OCI-LY7 (cell line): ENCODE data around the gene HSPD1. TPM values are rescaled to one million over a fixed set of nuclear protein-coding genes. Genes with fewer than 3 reads are reported as not detected.

Experiments used
- BruUV-seq: library from RNA; stranded (reverse); fragments of 400-500 nt; replicated peaks from 2 replicates; lab custom pipeline; 2021; lab: Mats Ljungman, UMichigan
- CTCF ChIA-PET: fragments of 300-600 bp; sonication (Branson Sonifier 250); formaldehyde crosslinking; loops from one replicate; lab custom pipeline; 2022; ENCODE audit warnings: antibody characterized with exemption; ENCODE audit not compliant: unreplicated experiment; lab: Charles Lee
- POLR2A ChIA-PET: fragments of 300-600 bp; sonication (Branson Sonifier 250); formaldehyde crosslinking; loops from one replicate; lab custom pipeline; 2022; ENCODE audit warnings: antibody characterized with exemption; lab: Charles Lee
- DNase-seq: peaks from one replicate; pipeline ENCODE4 v3.0.0-alpha.2; 2015; ENCODE audit warnings: low spot score
- H2AFZ ChIP-seq: fragments of 200-600 bp; sonication (generic), shearing (Covaris generic); 2 replicates; pipeline ENCODE4 v1.6.1; 2014; ENCODE audit warnings: mild to moderate bottlenecking, antibody characterized with exemption, low read length, moderate library complexity
- H3K27ac ChIP-seq: fragments of 200-600 bp; sonication (generic); 2 replicates; pipeline ENCODE4 v1.5.1; 2014; ENCODE audit warnings: mixed run types, low read depth, mild to moderate bottlenecking, moderate library complexity, low read length, inconsistent platforms; ENCODE audit not compliant: poor library complexity, severe bottlenecking
- H3K36me3 ChIP-seq: fragments of 200-600 bp; sonication (generic); 2 replicates; pipeline ENCODE4 v1.6.1; 2014; ENCODE audit warnings: mild to moderate bottlenecking, antibody characterized with exemption, low read length, moderate library complexity, mixed read lengths; ENCODE audit not compliant: insufficient read depth
- H3K4me1 ChIP-seq: fragments of 200-600 bp; sonication (generic); 2 replicates; pipeline ENCODE4 v1.5.1; 2014; ENCODE audit warnings: mild to moderate bottlenecking, low read length; ENCODE audit not compliant: insufficient read depth, poor library complexity, severe bottlenecking
- H3K4me2 ChIP-seq: fragments of 200-600 bp; sonication (generic); 2 replicates; pipeline ENCODE4 v1.6.1; 2014; ENCODE audit warnings: mild to moderate bottlenecking, low read length
- H3K4me3 ChIP-seq: fragments of 200-600 bp; sonication (generic); 2 replicates; pipeline ENCODE4 v1.5.1; 2014; ENCODE audit warnings: mild to moderate bottlenecking, low read depth, low read length; ENCODE audit not compliant: poor library complexity, severe bottlenecking
- H3K79me2 ChIP-seq: fragments of 200-600 bp; sonication (generic); 2 replicates; pipeline ENCODE4 v1.6.1; 2016; ENCODE audit warnings: low read depth, mild to moderate bottlenecking, low read length, moderate library complexity, mixed read lengths; ENCODE audit not compliant: insufficient read depth
- H3K9me2 ChIP-seq: fragments of 200-600 bp; sonication (generic); 2 replicates; pipeline ENCODE4 v1.6.1; 2016; ENCODE audit warnings: mild to moderate bottlenecking, low read length, mixed read lengths; ENCODE audit not compliant: insufficient read depth
- H3K9me3 ChIP-seq: fragments of 200-600 bp; sonication (generic); 2 replicates; pipeline ENCODE4 v1.6.1; 2014; ENCODE audit warnings: mild to moderate bottlenecking, mixed run types, low read length, mixed read lengths
- H4K20me1 ChIP-seq: fragments of 200-600 bp; sonication (generic); 2 replicates; pipeline ENCODE4 v1.6.1; 2014; ENCODE audit warnings: mild to moderate bottlenecking, antibody characterized with exemption, low read length, moderate library complexity, mixed read lengths; ENCODE audit not compliant: insufficient read depth
- EZH2phosphoT487 ChIP-seq: fragments of 200-600 bp; sonication (generic); IDR thresholded peaks from 2 replicates; pipeline ENCODE4 v1.6.1; 2018; ENCODE audit warnings: low read depth, borderline replicate concordance, mild to moderate bottlenecking, mixed run types, antibody characterized with exemption, low read length, moderate library complexity, mixed read lengths
- intact Hi-C: fragments of 100-400 bp; cut with micrococcal nuclease; formaldehyde crosslinking; loops from one replicate; pipeline ENCODE4 v1.10.0; 2022; ENCODE audit not compliant: unreplicated experiment
- total RNA-seq, 2 experiments: library from RNA; depleted of rRNA in 1 of 2; stranded (reverse); fragments of >200 nt in 1 of 2; shearing (Covaris generic) in 1 of 2; gene quantifications; 2 replicates each; pipeline ENCODE4 v1.2.3, GENCODE V29; 2014 to 2022
- TF ChIP-seq, protein P1 (sequence below): fragments of 200-600 bp; sonication (generic); conservative IDR thresholded peaks from 2 replicates; pipeline ENCODE4 v1.5.1; 2014; ENCODE audit warnings: mild to moderate bottlenecking, antibody characterized with exemption, low read length, moderate library complexity, mixed read lengths

HSPD1 gene
- total RNA-seq, 2 experiments from 2014 or later = 370 to 702 TPM

DNA sequence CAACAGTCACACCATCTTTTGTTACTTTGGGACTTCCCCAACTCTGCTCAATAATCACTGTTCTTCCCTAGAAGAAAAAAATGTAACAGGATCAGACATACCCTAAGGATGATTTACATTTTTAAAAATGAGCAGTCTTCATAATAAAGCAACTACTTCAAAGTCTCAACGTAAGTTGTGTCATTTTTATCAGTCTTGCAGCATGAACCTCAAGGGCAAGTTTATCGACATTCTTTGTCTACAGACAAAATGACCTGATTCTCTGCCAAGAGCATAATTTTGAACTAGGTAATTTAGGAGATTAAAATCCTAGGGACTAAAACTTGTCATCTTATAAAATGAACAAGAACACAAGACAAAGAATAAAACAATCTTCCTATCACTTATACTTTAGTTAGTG lies 2.3 kb downstream of the HSPD1 start:
- Histone ChIP-seq H3K9me3 (no peaks in the 10 kb centered on the region), H3K27ac (peak overlapping the region; percentile 77), H2AFZ (no peak overlapping the region), H4K20me1 (peaks cover 56% of the 10 kb centered on the region), H3K4me2 (peak overlapping the region; percentile 83), H3K4me1 (peaks cover 47% of the 10 kb centered on the region), H3K36me3 (peaks cover 90% of the 10 kb centered on the region), H3K79me2 (peaks cover 94% of the 10 kb centered on the region), H3K4me3 (peak overlapping the region; percentile 83), H3K9me2 (no peaks in the 10 kb centered on the region)
- no peak for TF ChIP-seq EZH2phosphoT487
- TF ChIP-seq, protein P1, sequence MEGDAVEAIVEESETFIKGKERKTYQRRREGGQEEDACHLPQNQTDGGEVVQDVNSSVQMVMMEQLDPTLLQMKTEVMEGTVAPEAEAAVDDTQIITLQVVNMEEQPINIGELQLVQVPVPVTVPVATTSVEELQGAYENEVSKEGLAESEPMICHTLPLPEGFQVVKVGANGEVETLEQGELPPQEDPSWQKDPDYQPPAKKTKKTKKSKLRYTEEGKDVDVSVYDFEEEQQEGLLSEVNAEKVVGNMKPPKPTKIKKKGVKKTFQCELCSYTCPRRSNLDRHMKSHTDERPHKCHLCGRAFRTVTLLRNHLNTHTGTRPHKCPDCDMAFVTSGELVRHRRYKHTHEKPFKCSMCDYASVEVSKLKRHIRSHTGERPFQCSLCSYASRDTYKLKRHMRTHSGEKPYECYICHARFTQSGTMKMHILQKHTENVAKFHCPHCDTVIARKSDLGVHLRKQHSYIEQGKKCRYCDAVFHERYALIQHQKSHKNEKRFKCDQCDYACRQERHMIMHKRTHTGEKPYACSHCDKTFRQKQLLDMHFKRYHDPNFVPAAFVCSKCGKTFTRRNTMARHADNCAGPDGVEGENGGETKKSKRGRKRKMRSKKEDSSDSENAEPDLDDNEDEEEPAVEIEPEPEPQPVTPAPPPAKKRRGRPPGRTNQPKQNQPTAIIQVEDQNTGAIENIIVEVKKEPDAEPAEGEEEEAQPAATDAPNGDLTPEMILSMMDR = no peak
- BruUV-seq = no TSS peak
- DNase-seq = no peak
- ChIA-PET POLR2A (interaction anchor here (0.6 to 10.2 kb wide), 5 partner anchors 11 to 469 kb away, joined by 3 to 136 read pairs (median 5); partner anchors contain the start of genes MOB4 and SF3B1), CTCF (no interaction called here)
- intact Hi-C loops = loop anchor here (5.0 kb wide), 1 partner anchor 90 kb away; no protein-coding TSS in a partner anchor

DNA sequence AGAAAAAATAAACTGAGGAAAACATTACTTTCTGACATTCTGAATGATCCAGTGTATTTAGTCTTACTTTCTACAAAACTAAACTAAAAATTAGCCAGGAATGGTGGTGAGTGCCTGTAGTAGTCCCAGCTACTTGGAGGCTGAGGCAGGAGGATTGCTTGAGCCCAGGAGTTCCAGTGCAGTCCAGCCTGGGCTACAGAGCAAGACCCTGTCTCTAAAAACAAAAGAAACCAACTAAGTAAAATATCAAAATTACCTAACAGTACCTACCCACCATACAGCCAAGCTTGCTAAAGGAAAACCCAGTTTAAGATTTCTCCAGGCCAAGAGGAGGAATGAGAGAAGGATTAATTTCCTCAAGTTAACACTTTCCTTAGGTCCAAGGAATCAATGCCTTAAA lies 2.9 kb downstream of the HSPD1 start:
- Histone ChIP-seq H3K4me1 (peaks cover 40% of the 10 kb centered on the region), H4K20me1 (peaks cover 50% of the 10 kb centered on the region), H3K9me3 (no peaks in the 10 kb centered on the region), H3K9me2 (no peaks in the 10 kb centered on the region), H3K4me3 (peak overlapping the region; percentile 83), H3K79me2 (peaks cover 93% of the 10 kb centered on the region), H3K27ac (no peak overlapping the region), H3K36me3 (peaks cover 90% of the 10 kb centered on the region), H2AFZ (no peak overlapping the region), H3K4me2 (peak overlapping the region; percentile 83)
- no peak for TF ChIP-seq EZH2phosphoT487
- TF ChIP-seq, protein P1 = no peak
- no TSS peak for BruUV-seq
- no peak for DNase-seq
- POLR2A ChIA-PET = interaction anchor here (0.6 to 10.2 kb wide), 6 partner anchors 17 to 468 kb away, joined by 3 to 136 read pairs (median 4); partner anchors contain the start of genes MOB4 and SF3B1
- CTCF ChIA-PET = no interaction called here
- intact Hi-C loops = loop anchor here (5.0 kb wide), 1 partner anchor 89 kb away; no protein-coding TSS in a partner anchor
